ENCODE results near the gene HBS1L.

HBS1L gene

DNA sequence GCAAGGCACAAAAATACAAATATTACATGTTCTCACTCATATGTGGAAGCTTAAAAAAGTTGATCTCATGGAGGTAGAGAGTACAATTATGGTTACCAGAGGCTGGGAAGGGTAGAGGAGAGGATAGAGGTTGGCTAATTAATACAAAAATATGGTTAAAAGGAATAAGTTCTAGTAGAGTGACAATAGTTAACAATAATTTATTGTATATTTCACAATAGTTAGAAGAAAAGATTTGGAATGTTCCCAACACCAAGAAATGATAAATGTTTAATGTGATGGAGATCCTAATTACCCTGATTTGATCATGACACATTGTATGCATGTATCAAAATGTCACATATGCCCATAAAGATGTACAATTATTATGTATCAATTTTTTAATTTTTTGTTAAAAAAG, 106.5 kb downstream of the HBS1L start:
- H3K4me3 ChIP-seq (ENCODE audit: low read depth, low read length) = no peak overlapping the region
- TF ChIP-seq, protein P1, sequence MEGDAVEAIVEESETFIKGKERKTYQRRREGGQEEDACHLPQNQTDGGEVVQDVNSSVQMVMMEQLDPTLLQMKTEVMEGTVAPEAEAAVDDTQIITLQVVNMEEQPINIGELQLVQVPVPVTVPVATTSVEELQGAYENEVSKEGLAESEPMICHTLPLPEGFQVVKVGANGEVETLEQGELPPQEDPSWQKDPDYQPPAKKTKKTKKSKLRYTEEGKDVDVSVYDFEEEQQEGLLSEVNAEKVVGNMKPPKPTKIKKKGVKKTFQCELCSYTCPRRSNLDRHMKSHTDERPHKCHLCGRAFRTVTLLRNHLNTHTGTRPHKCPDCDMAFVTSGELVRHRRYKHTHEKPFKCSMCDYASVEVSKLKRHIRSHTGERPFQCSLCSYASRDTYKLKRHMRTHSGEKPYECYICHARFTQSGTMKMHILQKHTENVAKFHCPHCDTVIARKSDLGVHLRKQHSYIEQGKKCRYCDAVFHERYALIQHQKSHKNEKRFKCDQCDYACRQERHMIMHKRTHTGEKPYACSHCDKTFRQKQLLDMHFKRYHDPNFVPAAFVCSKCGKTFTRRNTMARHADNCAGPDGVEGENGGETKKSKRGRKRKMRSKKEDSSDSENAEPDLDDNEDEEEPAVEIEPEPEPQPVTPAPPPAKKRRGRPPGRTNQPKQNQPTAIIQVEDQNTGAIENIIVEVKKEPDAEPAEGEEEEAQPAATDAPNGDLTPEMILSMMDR (IDR thresholded peaks at IDR 0.05; ENCODE audit: control insufficient read depth, extremely low read depth, insufficient read depth) = no peak
- DNase-seq (ENCODE audit: low read depth) = no peak

DNA sequence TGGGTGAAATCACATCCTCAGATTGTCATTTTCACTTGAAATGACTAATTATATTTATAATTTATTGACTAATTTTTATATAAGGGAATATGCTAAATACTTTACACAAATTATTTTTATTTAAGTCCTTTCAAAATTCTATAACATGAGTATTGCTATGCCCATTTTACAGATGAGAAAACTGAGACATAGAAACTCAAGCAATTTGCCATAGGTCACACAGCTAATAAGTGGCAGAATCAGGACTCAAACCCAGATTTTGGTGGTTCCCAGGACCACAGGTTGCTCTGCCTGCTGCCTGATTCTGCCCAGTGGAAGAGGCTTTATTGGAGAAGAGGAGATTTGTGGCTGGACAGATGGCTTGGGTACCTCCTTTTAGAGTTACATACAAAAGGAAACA, 109.6 kb downstream of the HBS1L start:
- DNase-seq (ENCODE audit: low read depth) = no peak
- no peak overlapping the region for H3K4me3 ChIP-seq (ENCODE audit: low read depth, low read length)
- TF ChIP-seq, protein P1 (IDR thresholded peaks at IDR 0.05; ENCODE audit: control insufficient read depth, extremely low read depth, insufficient read depth) = no peak

DNA sequence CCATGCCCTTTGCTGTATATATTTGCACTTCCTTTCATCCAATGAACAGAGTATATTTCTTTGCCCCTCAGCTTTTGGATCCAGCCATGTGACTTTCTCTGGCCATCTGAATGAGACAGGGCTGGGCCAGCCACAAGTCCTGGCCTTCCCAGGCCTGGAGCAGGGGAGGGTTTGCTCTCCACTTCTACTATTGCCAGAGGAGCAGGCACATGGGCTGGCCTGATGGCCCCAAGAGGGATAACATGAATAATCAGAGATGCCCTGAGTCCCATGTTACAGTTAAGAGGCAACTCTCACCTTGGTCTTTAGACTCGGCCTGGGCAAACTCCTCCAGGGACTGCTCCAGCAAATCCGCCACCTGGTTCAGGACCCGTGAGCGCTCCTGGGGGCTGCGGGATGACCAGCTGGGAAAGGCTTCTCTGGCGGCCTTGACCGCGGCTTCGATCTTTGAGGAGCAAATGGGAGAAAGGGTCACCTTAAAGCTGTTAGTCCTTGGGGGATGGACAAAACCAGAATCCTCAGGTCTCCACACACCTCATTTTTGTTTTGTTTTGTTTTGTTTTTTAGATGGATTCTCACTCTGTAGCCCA, 111.0 kb downstream of the HBS1L start:
- H3K4me3 ChIP-seq (ENCODE audit: low read depth, low read length) = no peak overlapping the region
- DNase-seq (ENCODE audit: low read depth) = no peak
- TF ChIP-seq, protein P1 (IDR thresholded peaks at IDR 0.05; ENCODE audit: control insufficient read depth, extremely low read depth, insufficient read depth) = no peak

DNA sequence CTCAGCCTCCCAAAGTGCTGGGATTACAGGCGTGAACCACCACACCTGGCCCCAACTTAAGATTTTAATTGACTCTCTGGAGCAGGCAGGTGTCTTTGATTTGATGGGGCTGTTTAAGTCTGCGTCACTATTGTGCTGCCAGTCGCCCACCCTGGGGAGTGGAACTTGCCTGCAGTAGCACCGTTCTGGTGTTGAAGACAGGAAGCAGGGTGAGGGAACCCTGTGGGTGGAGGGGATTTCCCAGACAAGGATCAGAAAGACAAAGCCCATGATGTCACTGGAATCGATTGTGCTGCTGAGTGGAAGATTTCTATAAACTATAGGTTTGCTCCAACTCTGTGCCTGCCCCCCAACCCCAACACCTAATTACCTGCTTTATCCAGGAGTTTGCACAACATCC, 115.7 kb downstream of the HBS1L start:
- no peak for DNase-seq (ENCODE audit: low read depth)
- TF ChIP-seq, protein P1 (IDR thresholded peaks at IDR 0.05; ENCODE audit: control insufficient read depth, extremely low read depth, insufficient read depth) = no peak
- H3K4me3 ChIP-seq (ENCODE audit: low read depth, low read length) = no peak overlapping the region

DNA sequence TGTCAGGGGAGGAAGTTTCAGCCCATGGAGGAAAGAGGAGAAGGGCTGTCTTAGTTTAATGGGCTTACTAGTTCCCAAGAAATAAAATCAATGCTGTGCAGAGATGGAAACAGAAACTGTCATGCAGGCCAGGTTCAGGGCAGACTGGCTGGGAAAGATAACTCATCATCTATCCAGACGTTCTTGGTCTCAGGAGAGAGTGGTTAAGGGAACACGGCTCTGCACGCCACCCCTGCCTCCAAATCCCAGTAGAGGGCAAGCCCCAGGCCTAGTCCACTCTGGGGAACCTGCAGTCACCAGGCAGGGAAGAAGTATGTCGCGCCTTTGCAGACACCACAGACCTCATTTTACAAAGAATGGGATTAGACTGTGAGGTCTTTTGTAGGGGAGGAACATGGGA, 117.2 kb downstream of the HBS1L start:
- no peak overlapping the region for H3K4me3 ChIP-seq (ENCODE audit: low read depth, low read length)
- TF ChIP-seq, protein P1 (IDR thresholded peaks at IDR 0.05; ENCODE audit: control insufficient read depth, extremely low read depth, insufficient read depth) = no peak
- DNase-seq (ENCODE audit: low read depth) = no peak

DNA sequence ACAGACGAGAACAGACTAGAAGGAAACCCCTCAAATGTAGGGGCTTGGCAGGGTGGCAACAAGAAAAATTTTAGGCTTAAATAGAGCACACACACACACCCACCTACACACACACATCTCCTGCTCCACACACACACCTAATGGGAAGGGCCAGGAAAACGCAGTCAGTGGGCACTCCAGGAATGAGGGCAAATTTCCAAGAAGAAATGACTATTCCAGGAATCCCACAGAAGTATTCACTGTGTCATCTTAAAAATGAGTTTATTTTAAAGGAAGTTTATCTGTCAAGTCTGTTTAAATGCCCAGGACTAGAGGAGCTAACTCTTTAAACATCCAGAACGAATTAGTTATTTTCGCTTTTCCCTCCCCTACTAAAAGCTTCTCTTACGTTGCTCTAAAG, 117.7 kb downstream of the HBS1L start:
- no peak overlapping the region for H3K4me3 ChIP-seq (ENCODE audit: low read depth, low read length)
- TF ChIP-seq, protein P1 (IDR thresholded peaks at IDR 0.05; ENCODE audit: control insufficient read depth, extremely low read depth, insufficient read depth) = no peak
- DNase-seq (ENCODE audit: low read depth) = no peak

DNA sequence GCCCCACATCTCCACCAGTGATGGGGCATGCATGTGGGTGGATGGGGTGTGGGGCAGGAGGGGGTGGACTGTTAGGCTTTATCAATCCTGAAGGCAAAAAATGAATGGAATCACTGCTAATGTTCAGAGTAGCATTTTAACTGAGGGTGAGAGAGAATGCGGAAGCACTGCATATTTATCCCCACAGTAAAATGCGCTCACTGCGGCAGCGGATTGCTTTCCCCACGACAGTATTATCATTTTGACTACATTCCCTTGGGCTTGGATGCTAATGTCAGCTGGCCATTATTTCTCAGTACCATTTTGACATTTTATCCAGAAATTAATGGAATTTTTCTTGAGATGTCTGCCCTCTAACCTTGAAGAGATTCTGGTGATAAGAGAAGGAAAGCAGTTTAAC, 118.1 kb downstream of the HBS1L start:
- no peak for DNase-seq (ENCODE audit: low read depth)
- TF ChIP-seq, protein P1 (IDR thresholded peaks at IDR 0.05; ENCODE audit: control insufficient read depth, extremely low read depth, insufficient read depth) = no peak
- H3K4me3 ChIP-seq (ENCODE audit: low read depth, low read length) = no peak overlapping the region

Data from LNCaP clone FGC (cell line).